Myocyte (in vitro differentiated cells): ENCODE measurements around the gene KLHL13. TPM values are rescaled to one million over a fixed set of nuclear protein-coding genes. Genes with fewer than 3 reads are reported as not detected.
"Not testable (repeated sequence)": the region's sequence is repeated elsewhere in the genome, so short reads cannot be mapped to it uniquely, and the experiment has no call there.

Source experiments
- DNase-seq: peaks from one replicate; pipeline ENCODE4 v3.0.0-alpha.2; 2012; ENCODE audit warnings: low read depth
- polyA plus RNA-seq: library from polyadenylated mRNA; unstranded; fragments of >200 nt; gene quantifications from one replicate; pipeline ENCODE4 v1.2.1, GENCODE V29; 2012; ENCODE audit warnings: missing spikeins
- total RNA-seq: library from RNA; depleted of rRNA; stranded (reverse); fragments of >200 nt; gene quantifications from 2 replicates; pipeline ENCODE4 v1.2.3, GENCODE V29; 2014

Gene KLHL13
- 0.05 and 0.11 TPM in 2 replicates for total RNA-seq
- polyA plus RNA-seq: not detected

- DNase-seq: no peak
Observed at GRCh38 chrX:118116713-118117550, at the start of gene KLHL13. Gene KLHL13 (minus strand): TSS chrX:118116810. CDS start chrX:118028473, 88,337 bp downstream.

GRCh38 chrX:118164138-118164537 is 47.5 kb upstream of the KLHL13 start:
- DNase-seq: no peak

- no peak for DNase-seq
Observed at GRCh38 chrX:118156953-118157608, 40.5 kb upstream of the KLHL13 start.

DNA sequence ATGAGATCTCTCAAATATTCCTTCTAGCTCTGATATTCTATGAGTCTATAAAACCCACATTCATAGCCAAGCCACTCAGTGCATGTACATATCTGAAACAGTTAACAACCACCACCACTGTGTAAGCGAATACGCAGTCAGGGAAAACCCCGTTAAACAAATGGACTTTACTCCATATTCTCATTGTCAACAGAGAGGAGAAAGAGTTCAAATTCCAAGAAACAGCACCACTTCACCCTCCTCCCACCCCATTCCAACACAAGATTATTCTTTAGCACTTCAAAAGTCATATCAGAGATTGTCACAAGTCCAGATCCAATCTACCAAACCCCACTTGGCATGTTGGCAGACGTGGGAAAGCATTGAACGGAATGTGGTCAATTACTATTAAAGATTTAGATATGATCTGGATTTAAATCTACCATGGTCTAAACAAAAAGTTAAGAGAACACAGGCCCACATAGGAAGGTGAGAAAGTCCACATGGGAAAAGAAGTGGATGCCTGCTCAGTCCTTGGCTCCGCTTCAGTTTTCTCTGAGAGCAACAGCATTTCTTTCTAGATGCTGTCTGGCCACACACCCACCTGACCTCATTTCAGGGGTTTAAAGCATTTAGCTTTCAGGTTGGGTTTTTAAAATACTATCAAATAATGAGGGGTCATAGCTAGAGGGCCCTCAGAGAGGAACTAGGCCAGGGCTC is 39.8 kb upstream of the KLHL13 start:
- no peak for DNase-seq

DNA sequence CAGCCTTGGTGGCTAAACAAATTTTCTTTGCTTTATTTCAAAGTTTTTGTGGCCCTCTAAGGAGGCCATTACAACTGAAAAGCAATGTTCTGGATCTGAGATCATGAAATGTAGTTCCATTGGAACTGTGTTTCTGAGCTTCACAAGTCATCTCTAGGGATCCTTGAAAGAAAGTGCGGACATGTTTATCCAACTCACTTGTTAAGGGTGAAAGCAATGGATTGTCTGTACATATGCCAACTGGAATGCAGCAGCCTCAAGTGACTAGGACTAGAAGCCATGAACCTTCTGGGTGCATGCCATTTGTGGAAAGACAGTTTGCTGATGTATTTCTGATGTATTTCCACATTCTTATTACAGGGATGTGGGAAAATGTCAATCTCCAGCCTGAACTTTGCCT is 36.7 kb upstream of the KLHL13 start:
- no peak for DNase-seq

DNA sequence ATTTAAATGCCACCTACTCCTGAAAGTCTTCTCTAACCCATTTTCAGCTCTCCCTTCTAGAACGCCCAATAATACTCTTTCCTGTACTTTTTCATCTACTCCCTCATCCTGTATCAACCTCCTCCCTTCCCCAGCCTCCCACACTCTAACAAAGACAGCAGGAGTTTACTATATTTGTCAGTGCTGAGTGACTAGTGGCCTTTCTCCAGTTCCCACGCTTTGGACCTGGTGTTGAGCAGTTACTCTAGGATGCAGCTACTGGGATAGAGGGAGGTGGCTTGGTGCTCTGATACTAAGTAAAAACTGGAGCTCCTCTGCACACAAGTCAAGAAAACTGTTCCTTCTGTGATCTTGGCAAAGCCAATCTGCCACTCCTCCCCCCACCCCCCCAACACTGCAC is 36.1 kb upstream of the KLHL13 start:
- DNase-seq: no peak

GRCh38 chrX:118148737-118149136 is 32.1 kb upstream of the KLHL13 start:
- DNase-seq: no peak

DNA sequence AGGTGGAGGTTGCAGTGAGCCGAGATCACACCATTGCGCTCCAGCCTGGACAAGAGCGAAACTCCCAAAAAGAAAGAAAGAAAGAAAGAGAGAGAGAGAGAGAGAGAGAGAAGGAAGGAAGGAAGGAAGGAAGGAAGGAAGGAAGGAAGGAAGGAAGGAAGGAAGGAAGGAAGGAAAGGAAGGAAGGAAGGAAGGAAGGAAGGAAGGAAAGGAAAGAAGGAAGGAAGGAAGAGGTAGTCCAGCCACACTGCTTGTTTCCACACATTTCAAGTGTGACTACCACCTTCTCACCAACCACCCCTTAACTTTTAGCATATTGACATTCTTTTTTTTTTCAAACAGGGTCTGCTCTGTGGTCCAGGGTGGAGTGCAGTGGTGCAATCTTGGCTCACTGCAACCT is 31.2 kb upstream of the KLHL13 start:
- not testable (repeated sequence) for DNase-seq

DNA sequence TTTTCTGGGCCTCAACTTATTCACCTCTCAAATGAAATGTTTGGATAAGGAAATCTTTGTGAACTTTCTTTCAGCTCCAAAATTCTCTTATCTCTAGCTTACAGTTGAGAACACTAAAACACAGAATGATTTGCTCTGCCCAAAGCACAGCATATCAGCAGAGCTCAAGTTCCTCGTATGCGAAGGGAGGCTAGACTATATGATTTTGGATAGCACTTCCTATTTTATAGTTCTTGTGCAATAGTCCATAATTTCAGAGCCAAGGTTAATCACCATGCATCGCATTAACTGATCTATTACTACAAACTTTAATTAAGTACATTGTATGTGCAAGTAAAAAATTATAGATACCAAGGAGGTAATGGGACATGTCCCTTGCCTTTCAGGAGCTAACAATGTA is 27.0 kb upstream of the KLHL13 start:
- DNase-seq: no peak

DNA sequence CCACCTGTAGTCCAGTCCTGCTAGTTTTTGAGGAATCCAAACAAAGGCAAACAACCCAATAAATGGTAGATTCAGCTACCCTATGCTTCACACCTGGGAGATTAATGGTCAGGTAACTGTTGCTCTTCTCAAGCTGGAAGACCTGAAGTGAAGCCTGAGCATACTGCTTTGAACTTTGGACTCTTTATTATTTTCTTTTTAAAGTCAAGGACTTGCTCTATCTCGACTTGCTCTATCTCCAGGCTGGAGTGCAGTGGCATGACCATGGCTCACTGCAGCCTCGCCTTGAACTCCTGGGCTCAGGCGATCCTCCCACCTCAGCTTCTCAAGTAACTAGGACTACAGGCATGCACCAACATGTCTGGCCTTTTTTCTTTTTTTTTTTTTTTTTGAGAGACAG is 14.7 kb upstream of the KLHL13 start:
- no peak for DNase-seq

GRCh38 chrX:118129681-118130080 is 13.1 kb upstream of the KLHL13 start:
- DNase-seq: no peak

GRCh38 chrX:118128724-118129123 is 12.1 kb upstream of the KLHL13 start:
- no peak for DNase-seq

DNA sequence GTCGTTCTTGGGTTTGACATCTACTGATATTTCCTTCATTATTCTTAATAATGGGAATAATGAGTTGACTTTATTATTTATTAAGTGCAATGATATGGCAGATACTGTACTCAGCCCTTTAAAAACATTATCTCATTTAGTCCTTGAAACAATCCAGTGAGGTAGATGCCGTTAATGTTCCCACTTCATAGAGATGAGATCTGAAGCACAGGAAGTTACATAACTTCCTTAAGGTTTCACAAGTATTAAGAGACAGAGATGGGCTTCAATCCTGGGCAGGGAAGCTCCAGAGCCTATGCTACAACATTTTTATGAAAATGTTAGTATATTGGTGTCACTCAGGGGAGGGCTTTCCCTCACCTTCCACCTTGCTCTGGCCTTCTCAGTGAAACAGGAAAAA is 9.7 kb upstream of the KLHL13 start:
- DNase-seq: no peak

- DNase-seq: not testable (repeated sequence)
Observed at GRCh38 chrX:118124243-118124642, 7.6 kb upstream of the KLHL13 start.

DNA sequence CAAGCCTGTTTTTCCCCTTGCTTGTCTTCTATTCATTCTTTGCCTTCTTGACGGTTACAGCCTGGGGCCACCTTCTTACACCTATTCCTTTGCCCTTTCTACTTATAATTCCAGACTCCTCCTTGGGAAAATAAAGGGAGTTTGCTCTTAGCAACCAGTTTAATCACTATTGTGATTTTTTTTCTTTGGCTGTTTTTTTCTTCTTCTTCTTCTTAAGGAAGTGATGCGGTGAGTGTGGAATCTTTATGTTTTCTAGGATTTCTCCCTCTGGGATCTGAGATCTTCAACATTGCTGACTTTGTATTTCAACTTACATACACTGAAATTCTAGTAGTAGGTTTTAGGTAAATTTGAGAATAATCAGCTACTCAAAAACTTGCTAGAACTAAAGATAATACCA is 1.1 kb upstream of the KLHL13 start:
- no peak for DNase-seq

DNA sequence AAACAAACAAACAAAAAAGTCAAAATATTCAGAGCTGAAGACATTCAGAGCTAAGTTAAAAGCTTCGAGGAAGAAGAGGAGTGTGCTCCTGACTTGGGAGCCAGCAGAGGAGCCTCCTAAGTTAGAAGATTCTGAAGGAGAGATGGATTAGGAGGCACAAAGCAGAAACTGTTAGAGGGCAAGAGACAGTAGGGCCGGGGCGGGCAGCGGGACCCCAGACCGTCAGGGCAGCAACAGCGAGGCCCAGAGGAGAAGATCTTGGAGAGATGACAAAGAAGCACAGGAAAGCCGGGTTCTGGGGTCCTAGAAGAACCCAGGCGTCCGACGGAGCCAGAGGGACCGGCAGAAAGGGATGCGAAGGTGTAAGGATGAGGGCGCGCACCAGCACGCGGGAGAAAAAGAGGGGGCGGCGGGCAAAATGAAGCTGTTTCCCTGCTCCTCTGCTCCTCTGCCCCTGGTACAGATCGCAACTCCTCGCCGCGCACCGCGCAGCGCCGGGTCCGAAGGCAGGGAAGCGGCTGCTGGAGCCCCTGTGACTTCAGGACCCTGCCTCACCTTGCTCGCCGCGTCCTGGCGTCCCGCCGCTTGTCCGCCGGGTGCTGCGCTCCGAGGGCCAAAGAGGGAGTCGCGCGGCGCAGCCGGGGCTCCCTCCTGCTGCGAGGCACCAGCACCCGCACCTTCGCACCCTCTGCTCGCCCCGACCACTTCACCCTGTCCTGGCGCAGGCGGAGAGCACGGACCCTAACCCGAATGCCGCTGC is 477 bp downstream of the KLHL13 start:
- DNase-seq: no peak

GRCh38 chrX:118114971-118115370 is 1.6 kb downstream of the KLHL13 start:
- DNase-seq: no peak

DNA sequence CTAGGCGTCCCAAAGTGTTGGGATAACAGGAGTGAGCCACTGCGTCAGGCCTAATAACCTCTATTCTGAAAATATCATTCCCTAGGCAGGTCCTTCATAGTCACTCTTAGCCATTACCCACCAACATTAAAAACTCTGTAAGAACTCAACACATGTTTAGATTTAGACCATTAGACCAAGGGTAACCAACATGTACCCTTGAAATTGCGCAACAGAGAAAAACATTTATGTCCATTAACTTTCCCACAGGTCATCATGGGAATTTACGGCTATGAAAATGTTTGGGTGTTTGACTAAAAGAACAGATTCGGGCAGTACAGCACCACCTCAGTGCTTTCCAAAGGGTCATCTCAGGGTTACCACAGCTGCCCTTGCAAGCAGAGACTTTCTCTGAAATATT is 7.5 kb downstream of the KLHL13 start:
- DNase-seq: no peak

DNA sequence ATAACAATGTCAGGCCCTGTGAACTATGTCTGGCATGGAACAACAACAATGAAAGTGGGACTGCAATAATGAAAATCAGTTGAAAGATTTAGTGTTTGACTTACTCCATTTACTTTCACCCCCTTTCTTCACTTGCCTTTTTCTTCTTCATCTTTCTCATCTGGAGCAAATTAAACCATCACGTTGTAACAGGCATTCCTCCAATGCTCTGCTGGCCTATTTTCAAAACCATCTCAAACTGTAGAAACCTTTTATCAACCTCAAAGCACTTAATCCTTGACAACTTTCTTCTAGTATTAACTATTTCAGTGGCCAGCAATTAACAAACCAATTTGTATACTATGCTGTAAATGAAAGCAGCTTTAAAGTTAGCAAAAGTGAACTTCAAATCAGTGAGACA is 8.3 kb downstream of the KLHL13 start:
- DNase-seq: no peak

GRCh38 chrX:118100091-118100490 is 16.5 kb downstream of the KLHL13 start:
- DNase-seq: no peak

- no peak for DNase-seq
Observed at GRCh38 chrX:118088084-118088483, 28.5 kb downstream of the KLHL13 start.
